HG02870 (cell line): ENCODE results near the gene PSMD8.
A peak's percentile ranks its signal among the peaks of the same experiment; 100 is the strongest.
"Not testable (repeated sequence)": the region's sequence is repeated elsewhere in the genome, so short reads cannot be mapped to it uniquely, and the experiment has no call there.

Experiments used
- ATAC-seq: cut with Tn5 transposase; IDR thresholded peaks from one replicate; pipeline ENCODE4 v1.9.1; 2021; ENCODE audit warnings: mild to moderate bottlenecking, moderate library complexity; ENCODE audit not compliant: unreplicated experiment

Gene PSMD8

DNA sequence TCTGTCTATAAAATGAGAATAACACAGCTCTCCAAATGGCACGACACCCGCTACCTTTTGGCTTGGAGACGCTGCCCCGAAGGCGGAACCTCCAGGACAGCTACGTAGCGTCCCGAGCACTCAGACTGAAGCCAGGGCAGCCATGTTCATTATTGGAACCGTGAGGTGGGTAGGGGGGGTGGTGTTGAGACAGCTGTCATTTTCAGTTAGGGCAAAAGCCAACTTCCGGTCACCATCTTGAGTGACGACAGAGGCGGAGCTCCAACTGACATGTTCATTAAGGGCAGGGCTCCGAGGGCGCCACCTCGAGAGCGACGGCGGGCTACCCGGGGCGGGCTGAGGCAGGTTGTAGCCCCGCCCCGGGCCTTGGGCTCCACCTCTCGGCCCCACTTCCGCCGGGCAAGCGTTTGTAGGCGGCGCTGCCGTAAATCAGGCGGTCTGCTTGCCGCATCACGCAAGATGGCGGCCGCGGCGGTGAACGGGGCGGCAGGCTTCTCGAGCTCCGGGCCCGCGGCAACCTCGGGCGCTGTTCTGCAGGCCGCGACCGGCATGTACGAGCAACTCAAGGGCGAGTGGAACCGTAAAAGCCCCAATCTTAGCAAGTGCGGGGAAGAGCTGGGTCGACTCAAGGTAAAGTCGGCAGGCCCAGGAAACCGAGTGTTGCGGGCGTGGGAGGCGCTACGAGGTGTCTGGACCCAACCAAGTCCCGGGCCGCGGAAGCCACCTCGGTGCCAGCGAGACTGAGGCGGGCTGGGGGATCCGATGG is at the start of gene PSMD8:
Gene PSMD8 (plus strand): TSS at position 240 of the 766 bp plus-strand sequence. CDS start 31 bp downstream, at position 271.
- peak; percentile 94 for ATAC-seq

DNA sequence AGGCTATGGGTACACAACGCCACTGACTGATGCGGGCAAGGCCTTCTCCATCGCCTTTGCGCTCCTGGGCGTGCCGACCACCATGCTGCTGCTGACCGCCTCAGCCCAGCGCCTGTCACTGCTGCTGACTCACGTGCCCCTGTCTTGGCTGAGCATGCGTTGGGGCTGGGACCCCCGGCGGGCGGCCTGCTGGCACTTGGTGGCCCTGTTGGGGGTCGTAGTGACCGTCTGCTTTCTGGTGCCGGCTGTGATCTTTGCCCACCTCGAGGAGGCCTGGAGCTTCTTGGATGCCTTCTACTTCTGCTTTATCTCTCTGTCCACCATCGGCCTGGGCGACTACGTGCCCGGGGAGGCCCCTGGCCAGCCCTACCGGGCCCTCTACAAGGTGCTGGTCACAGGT is 47.8 kb upstream of the PSMD8 start:
- no peak for ATAC-seq

DNA sequence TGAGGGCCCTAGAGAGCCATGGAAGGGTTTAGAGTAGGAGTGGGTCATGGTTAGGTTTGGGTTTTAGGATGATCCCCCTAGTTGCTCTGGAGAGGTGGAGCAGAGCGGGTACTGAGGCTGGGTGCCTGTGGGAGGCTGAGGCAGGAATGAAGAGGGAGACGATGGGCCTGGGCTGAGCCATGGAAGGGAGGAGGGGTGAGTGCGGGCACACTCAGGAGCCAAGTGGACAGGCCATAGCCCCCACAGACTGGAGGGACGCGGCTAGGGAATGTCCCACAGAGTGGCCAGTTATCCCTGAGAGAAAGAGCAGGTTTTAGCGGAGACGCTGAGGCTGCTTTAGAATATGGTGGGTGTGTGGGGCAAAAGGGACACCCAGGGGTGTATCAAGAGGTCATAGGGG is 44.7 kb upstream of the PSMD8 start:
- no peak for ATAC-seq

DNA sequence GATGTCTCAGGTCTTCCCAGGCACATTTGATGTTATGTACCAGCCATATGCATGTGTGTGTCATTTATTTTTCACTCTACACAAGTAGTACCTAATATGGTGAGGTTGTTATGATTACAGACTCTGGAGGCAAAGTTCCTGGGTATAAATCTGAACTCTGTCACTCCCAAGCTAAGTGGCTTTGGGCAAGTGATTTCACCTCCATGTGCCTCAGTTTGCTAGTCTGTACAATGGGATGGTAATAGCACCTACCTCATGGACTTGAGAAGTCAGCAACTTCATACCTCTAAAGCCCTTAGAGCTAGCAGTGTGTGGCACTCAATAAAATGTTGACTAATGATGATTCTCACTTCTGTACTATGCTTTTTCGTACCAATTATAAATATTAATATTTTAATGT is 42.6 kb upstream of the PSMD8 start:
- ATAC-seq: no peak

DNA sequence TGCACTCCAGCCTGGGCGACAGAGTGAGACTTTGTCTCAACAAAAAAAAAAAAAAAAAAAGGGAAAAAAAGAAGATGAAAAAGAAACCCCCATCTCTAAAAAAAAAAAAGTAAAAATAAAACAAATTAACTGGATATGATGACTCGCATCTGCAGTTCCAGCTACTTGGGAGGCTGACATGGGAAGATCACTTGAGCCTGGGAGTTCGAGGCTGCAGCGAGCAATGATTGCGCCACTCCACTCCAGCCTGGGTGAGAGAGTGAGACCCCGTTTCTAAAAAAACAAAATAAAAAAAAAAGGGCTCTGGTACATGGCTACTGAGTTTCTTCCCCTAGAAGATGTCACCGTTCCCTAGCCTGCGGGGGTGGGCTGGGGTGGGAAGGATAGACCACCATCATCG is 41.1 kb upstream of the PSMD8 start:
- ATAC-seq: no peak

DNA sequence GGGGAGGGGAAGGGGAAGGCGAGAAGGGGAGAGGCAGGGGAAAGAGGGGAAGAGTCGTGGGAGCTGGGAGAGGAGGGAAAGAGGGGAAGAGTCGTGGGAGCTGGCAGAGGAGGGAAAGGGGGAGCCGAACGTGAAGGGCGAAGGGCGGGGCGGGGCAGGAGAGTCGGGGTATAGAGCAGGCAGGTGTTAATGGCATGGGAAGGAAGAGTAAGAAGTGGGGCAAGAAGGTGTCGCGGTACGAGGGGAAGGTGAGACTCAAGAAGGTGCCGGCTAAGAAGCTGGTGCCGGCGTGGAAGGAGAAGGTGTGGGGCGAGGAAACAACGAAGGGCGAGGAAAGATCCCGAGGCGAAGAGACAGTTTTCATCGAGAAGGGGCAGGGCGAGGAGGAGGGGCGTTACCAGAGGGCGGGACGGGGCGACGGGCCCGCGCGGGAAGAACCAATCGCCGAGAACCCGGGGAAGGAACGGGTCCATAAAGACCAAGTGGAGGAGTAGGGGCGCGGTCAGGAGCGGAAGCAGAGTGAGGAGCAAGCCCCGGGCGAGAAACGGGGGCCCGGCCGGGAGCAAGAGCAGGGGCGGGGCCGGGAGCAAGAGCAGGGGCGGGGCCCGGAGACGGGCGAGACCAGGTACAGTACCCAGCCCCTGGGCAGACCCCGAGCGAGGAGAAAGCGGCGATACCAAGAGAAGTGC is 38.3 kb upstream of the PSMD8 start:
- peak; percentile 66 for ATAC-seq

DNA sequence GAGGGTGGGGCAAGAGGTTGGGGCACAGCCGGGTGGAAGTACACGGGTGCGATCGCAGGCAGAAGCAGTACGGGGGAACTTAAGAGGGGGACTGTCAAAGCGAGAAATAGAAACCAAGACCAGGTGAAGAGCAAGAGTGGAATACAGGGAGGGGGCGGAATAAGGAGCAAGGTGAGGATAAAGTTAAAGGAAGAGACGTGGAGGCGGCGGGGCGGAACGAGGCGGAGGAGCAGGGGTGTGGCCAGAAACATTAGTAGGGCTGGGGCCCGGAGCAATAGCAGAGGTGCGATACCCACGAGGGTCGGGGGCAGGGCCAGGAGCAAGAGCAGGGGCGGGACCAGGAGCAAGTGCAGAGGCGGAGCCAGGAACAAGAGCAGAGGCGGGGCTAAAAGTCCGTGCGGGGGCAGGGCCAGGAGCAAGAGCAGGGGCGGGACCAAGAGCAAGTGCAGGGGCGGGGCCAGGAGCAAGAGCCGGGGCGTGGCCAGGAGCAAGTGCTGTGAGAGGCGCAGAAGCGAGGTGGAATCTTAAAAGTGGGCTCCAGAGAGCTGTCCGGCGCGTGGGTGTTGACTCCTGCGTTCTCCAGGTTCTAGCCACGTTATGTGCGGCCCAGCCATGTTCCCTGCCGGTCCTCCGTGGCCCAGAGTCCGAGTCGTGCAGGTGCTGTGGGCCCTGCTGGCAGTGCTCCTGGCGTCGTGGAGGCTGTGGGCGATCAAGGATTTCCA is 37.6 kb upstream of the PSMD8 start:
- peak; percentile 41 for ATAC-seq

DNA sequence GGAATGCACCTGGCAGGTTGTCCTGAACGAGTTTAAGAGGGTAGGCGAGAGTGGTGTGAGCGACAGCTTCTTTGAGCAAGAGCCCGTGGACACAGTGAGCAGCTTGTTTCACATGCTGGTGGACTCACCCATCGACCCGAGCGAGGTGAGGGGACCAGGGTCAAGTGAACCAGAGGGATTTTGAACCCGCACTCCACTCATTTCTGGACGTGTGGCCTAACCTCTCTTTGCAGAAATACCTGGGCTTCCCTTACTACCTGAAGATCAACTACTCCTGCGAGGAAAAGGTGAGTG is 37.1 kb upstream of the PSMD8 start:
- ATAC-seq: no peak

DNA sequence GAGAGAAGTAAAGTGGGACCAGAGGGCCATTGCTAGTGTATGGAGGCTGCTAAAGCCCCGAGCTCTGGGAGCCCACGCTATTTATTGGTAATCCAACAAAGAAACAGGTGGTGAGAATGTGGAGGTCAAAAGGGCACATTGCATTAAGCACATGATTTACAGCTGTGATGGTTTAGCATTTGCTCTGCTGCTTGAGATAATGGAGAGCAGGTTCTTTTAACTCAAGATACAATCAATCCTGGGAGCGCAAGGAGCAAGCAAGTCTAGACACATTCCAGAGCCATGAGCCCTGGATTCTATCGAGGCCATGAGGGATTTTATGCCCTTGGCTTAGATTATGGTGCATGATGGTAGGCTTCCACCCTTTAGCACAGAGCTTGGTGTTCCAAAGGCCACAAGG is 35.4 kb upstream of the PSMD8 start:
- ATAC-seq: not testable (repeated sequence)

DNA sequence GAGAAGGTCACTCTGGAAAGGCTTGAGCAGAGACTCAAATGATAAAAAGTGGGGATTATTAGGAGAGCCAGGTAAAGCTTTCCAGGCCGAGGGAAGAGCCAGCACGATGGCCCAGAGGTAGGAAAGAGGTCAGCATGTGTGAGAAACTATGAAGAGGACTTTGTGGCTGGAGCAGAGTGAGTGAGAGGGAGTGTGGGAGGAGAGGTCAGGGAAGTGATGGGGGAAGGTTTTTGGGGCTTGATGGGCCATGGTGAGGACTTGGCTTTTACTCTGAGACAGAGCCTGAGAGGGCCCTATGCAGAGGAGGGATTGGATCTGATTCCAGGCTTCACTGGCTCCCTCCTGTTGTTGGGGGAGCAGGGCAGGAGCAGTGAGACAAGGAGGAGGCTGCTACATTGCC is 33.4 kb upstream of the PSMD8 start:
- no peak for ATAC-seq

DNA sequence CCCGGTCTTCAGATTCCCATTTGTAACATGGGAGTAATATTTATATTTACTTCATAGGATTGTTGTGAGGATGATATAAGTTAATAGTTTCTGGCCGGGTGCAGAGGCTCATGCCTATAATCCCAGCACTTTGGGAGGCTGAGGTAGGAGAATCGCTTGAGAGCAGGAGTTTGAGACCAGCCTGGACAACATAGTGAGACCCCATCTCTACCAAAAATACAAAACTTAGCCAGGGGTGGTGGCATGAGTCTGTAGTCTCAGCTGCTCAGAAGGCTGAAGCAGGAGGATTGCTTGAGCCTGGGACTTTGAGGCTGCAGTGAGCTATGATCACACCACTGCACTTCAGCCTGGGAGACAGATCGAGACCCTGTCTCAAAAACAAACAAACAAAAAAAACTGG is 27.5 kb upstream of the PSMD8 start:
- ATAC-seq: no peak

DNA sequence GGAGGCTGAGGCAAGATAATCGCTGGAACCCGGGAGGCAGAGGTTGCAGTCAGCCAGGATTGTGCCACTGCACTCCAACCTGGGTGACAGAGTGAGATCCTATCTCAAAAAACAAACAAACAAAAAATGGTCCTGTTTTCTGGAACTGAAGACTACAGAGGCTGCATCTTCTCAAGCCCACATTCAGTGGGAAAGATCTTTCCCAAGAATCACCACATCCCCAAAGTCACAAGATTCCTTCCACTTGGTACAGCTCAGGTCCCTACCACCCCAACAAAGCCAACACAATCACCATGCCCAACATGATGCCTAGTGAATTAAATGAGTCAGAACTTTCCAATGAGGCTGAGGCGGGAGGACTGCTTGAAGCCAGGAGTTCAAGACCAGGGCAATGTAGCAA is 23.5 kb upstream of the PSMD8 start:
- ATAC-seq: no peak

DNA sequence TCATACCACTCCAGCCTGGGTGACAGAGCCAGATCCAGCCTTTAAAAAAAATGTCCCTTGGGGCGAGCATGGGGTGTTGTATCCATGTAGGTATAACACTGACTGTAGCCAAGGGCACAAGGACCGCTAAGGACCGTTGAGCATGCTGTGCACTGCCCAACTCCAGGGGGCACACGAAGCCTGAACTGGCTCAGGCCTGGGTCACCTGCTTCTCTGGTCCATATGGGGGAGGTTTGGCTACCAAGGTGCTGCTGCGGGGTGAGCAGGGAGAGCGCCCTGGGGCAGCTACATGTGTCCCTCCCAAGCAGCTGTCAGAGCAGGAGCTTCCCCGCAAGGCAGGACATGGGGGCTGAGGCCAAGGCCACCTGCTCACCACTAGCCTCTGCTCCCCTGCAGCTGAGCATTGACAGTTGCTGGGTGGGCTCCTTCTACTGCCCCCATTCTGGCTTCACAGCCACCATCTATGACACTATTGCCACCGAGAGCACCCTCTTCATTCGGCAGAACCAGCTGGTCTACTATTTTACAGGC is 22.4 kb upstream of the PSMD8 start:
- ATAC-seq: no peak

DNA sequence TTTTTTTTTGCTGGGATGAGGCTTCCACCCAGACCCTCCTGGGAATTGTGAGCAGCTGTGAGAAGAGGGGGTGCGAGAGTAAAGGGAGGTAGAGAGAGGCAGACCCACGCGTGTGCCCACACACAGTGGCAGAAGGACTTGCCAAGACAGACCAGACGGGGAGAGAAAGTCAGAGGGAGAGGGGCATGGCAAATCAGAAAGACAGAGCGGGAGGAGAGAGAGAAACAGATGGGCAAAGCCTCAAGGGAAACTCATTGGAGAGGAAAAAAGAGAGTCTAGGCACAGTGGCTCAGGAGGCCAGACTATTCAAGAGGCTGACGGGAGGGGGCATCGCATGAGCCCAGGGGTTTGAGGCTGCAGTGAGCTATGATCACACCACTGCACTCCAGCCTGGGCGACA is 21.8 kb upstream of the PSMD8 start:
- no peak for ATAC-seq

DNA sequence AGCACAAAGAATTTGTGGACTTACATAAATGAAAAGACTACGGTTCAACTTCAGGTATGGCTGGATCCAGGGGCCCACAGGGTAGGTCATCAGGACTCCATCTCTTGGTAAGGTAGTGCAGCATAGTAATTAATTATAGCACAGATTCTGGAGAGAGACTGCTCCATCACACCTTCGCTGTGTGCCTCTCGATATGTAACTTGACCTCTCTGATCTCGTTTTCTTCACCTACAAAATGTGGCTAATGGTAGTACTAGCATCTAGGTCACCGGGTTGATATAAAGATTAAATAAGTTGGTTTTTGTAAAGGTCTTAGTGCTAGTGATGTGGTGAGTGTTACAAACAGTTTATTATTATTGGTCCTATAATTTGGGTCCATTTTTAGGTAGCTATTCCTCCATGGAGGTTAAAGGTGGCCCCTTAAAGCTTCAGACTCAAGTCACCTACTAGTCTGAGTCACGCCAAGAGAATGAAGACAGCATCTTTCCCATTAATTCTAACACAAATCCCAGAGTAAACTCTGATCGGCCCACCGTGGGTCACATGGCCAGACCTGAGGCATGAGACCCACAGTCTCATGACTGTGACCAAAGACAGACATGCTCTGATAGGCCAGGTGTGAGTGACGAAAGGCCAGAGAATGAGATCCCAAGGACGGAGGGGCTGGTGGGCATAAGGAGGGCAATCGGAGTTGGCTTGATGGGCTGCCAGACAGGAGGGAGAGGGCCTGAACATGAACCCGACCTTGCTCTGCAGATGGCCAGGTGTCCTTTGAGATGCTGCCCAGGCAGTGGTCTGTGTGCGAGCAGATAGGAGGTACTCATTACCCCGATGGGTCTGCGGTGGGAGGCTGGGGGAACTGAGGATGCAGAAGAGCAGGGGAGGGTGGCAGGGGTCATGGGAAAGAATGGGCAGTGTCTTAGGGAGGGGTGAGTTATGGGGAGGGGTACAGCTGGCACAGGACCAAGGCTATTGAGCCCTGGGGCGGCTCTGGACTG is 18.3 kb upstream of the PSMD8 start:
- ATAC-seq: no peak

DNA sequence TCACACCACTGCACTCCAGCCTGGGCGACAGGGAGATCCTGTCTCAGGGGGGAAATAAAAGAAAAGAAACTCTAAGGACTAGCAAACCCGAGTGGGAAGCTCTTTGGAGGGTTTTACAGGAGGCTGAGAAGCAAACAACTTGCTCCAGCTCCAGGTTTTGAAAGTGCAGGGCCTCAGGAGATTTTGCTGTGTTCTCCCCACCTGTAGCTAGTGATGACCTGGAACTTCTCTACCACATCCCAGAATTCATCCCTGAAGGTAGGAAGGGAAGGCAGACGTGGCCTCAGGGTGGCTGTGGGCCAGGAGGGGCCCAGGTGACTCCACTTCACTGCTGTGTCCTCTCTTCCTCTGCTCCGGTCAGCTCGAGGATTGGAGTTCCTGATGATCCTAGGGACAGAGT is 16.3 kb upstream of the PSMD8 start:
- no peak for ATAC-seq

DNA sequence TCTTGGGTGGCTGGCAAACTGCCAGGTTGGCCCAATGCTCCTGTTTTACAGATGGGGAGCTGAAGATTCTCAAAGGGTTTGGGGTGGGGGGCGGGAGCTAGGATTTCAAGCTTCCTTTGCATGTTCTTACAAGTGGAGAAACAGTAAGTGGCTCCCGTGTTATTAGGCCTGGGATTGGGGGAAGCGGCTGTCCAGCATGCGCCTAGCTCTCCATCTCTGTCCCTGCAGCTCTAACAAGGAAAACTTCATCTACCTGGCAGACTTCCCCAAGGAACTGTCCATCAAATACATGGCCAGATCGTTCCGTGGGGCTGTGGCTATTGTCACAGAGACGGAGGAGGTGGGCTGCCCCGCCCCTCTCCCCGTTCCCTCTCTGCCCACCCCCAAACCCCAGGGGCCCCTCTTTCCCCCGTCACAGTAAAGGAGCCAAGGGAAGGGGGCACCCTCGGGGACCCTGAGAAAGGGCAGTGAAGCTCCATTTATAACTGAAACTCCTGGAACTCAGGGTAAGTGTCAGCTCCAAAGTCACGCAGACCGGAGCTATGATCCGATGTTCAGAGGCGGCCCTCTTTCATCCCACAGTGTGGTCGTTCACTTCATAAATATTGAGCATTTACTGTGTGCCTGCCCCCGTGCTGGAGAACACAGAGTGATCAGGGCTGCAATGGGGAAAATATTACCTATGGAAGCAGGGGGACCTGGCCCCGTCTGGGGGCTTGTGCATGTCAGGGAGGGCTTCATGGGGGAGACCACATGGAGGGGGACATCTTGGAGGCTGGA is 14.9 kb upstream of the PSMD8 start:
- no peak for ATAC-seq

DNA sequence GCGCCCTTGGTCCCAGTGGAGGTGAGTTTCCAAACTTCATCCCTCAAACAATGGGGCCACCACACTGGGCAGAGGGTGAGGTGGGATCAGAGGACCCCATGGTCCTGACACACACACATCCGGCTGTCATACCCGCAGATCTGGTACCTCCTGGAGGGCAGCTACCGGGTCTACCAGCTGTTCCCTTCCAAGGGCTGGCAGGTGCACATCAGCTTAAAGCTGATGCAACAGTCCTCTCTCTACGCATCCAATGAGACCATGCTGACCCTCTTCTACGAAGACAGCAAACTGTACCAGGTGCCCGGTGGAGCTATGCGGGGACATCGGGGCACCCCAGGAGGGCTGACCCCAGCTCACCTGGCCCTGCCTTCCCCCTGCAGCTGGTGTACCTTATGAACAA is 14.0 kb upstream of the PSMD8 start:
- ATAC-seq: no peak

DNA sequence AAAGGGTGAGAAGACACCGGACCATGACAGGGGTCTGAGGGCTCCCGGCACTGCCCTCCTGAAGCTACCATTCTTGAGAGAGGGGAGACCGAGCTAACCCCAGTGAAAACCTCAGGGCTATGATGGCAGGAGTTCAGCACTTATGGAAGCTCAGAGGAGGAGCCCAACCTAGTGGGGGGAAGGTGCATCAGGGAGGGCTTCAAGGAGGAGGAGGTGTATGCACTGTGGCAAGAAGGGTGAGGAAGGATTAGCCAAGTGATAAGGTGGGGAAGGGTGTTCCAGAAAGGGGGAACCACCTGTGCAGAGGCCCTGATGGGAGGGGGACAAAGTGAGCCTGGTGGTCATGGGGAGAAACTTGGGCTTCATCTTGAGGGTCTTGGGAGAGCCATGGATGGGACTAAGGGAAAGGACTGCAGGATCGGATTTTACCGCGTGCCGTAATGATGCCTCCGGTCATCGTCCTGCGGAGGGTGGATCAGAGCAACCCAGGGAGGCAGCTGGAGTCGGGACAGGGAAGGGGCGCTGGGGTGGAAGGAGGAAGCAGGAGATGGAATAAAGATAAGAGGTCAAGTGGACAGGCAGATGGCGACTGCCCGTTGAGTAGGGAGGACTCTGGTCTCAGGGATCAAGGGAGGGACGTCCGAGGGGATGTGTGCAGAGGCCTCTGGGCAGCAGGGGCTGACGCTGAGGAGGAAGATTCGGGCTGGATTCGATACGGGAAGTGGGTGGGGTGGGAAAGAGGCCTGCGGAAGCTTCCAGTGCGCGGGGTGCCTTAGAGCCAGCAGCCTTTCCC is 13.3 kb upstream of the PSMD8 start:
- ATAC-seq: no peak
